ENCODE measurements around the gene GREM1. TPM values are rescaled to one million over a fixed set of nuclear protein-coding genes. Genes with fewer than 3 reads are reported as not detected.
A peak's percentile ranks its signal among the peaks of the same experiment; 100 is the strongest.

GREM1 gene
- total RNA-seq, 2 donors from 2014 or later, result 0.62 to 2.7 TPM

DNA sequence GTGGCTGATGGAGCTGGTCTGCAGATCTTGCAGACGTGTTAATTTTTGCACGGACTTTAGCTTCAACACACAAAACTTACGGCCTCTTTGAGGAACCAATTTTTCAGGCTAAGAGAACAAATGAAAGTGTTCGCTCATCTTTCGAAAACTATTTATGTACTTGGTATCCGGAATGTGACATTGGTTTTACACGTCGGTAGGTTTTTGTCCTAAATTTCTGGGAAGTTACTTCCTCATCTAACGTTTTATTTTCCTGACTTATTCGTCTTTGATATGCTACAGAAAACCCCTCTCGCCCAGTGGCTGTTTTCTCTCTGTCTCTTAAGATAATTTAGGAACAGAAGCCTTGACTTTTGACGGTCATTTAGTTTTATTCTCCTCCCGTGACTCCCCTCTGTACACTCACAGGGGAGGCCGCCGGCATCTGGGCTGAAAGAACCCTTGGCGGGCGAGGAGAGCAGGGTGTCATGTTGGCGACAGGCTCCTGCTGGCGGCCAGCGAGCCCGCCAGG lies 834 bp upstream of the GREM1 start:
- H3K9me3 Mint-ChIP-seq, result no peaks in the 10 kb centered on the region
- H3K4me1 Mint-ChIP-seq, result peaks cover 35% of the 10 kb centered on the region
- no peaks in the 10 kb centered on the region for H3K36me3 Mint-ChIP-seq (ENCODE audit: low read depth)
- no peaks in the 10 kb centered on the region for H3K36me3 ChIP-seq (ENCODE audit: control insufficient read depth, insufficient read depth, low read length)
- H3K27ac ChIP-seq (ENCODE audit: low read depth, low read length), result peak overlapping the region; percentile 27
- WGBS, 2 experiments (ENCODE audit: insufficient coverage in 1 of 2, insufficient read length in 1 of 2), result 30 to 51% methylated on average over 11 to 21 of the region's 21 CpGs
- DNase-seq, result no peak
- H3K9me3 ChIP-seq (ENCODE audit: control insufficient read depth, low read length), result no peaks in the 10 kb centered on the region
- H3K4me3 ChIP-seq (ENCODE audit: low read length), result peak overlapping the region; percentile 57
- H3K4me3 Mint-ChIP-seq, result peak overlapping the region; percentile 58
- H3K27ac Mint-ChIP-seq, result no peak overlapping the region
- H3K27me3 ChIP-seq (ENCODE audit: control insufficient read depth, insufficient read depth, low read length, poor library complexity, severe bottlenecking), result peaks cover 73% of the 10 kb centered on the region
- H3K9ac ChIP-seq (ENCODE audit: extremely low read depth, low read length, poor library complexity, severe bottlenecking), result no peak overlapping the region
- no peaks in the 10 kb centered on the region for H3K4me1 ChIP-seq (ENCODE audit: control insufficient read depth, insufficient read depth, low read length)
- H3K27me3 Mint-ChIP-seq (ENCODE audit: insufficient read depth), result peaks cover 83% of the 10 kb centered on the region
- TF ChIP-seq CTCF (conservative IDR thresholded peaks at IDR 0.05), result no peak

GRCh38 chr15:32718227-32718820 lies 520 bp downstream of the GREM1 start:
- H3K36me3 ChIP-seq (ENCODE audit: control insufficient read depth, insufficient read depth, low read length), result no peaks in the 10 kb centered on the region
- H3K9me3 Mint-ChIP-seq, result no peaks in the 10 kb centered on the region
- peaks cover 47% of the 10 kb centered on the region for H3K4me1 Mint-ChIP-seq
- 1 to 3% methylated on average over 13 to 60 of the region's 60 CpGs for WGBS, 2 experiments (ENCODE audit: insufficient coverage in 1 of 2, insufficient read length in 1 of 2)
- H3K4me1 ChIP-seq (ENCODE audit: control insufficient read depth, insufficient read depth, low read length), result peaks cover 3% of the 10 kb centered on the region
- no peak overlapping the region for H3K9ac ChIP-seq (ENCODE audit: extremely low read depth, low read length, poor library complexity, severe bottlenecking)
- no peak overlapping the region for H3K27ac Mint-ChIP-seq
- H3K27ac ChIP-seq (ENCODE audit: low read depth, low read length), result no peak overlapping the region
- H3K27me3 ChIP-seq (ENCODE audit: control insufficient read depth, insufficient read depth, low read length, poor library complexity, severe bottlenecking), result peaks cover 82% of the 10 kb centered on the region
- peak; percentile 78 for DNase-seq
- H3K27me3 Mint-ChIP-seq (ENCODE audit: insufficient read depth), result peaks cover 88% of the 10 kb centered on the region
- TF ChIP-seq CTCF (conservative IDR thresholded peaks at IDR 0.05), result no peak
- no peaks in the 10 kb centered on the region for H3K9me3 ChIP-seq (ENCODE audit: control insufficient read depth, low read length)
- H3K36me3 Mint-ChIP-seq (ENCODE audit: low read depth), result no peaks in the 10 kb centered on the region
- H3K4me3 ChIP-seq (ENCODE audit: low read length), result peak overlapping the region; percentile 71
- H3K4me3 Mint-ChIP-seq, result peak overlapping the region; percentile 58

DNA sequence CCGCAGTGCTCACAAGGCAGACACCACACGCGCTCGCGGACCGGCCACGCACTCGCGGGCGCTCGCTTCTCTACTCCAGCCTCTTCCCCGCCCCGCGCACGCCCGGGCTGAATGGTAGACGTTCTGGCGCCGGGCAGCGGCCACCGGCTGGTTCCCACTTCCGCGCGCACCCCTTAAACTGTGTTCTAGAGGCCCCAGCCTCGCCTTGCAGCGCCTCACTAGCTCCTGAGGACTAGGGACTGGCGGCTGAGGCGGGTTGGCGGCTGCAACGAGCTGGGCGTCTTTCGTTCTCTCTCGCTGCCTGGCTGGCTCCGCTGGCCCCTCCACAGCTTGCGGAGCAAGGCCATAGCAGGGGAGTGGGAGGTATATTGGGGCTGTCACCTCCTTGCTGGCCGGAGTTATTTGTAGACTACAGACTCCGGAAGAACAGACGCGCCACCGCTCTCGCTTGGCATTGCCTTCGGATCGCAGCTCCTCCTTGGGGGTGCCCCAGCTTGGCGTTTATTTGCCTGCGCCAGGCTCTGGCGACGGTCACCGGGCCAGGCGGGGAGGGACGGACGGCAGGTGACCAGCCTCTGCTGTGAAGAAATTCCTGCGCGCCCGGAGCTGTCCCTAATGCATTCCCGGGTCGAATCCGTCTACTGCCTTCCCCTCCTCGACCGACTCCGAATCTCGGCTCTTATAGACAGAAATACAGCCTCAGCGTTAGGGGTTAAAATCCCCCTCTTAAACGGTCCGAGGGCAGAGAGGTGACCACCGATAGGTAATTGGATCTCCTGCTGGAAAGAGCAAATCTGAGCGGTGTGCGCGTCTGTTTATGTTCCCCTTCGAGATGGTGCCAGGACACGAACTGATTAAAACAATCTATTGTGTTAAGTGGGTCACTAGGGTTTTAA lies 1.3 kb downstream of the GREM1 start:
- no peaks in the 10 kb centered on the region for H3K36me3 Mint-ChIP-seq (ENCODE audit: low read depth)
- peaks cover 47% of the 10 kb centered on the region for H3K4me1 Mint-ChIP-seq
- no peak for TF ChIP-seq CTCF (conservative IDR thresholded peaks at IDR 0.05)
- H3K4me3 Mint-ChIP-seq, result peak overlapping the region; percentile 58
- Histone ChIP-seq H3K4me3 (ENCODE audit: low read length) (peak overlapping the region; percentile 71), H3K27me3 (ENCODE audit: control insufficient read depth, insufficient read depth, low read length, poor library complexity, severe bottlenecking) (peaks cover 74% of the 10 kb centered on the region), H3K36me3 (ENCODE audit: control insufficient read depth, insufficient read depth, low read length) (no peaks in the 10 kb centered on the region), H3K9ac (ENCODE audit: extremely low read depth, low read length, poor library complexity, severe bottlenecking) (no peak overlapping the region), H3K27ac (ENCODE audit: low read depth, low read length) (no peak overlapping the region), H3K4me1 (ENCODE audit: control insufficient read depth, insufficient read depth, low read length) (peaks cover 3% of the 10 kb centered on the region), H3K9me3 (ENCODE audit: control insufficient read depth, low read length) (no peaks in the 10 kb centered on the region)
- WGBS, 2 experiments (ENCODE audit: insufficient coverage in 1 of 2, insufficient read length in 1 of 2), result 3% methylated on average over 52 to 70 of the region's 70 CpGs
- H3K27ac Mint-ChIP-seq, result no peak overlapping the region
- peaks cover 80% of the 10 kb centered on the region for H3K27me3 Mint-ChIP-seq (ENCODE audit: insufficient read depth)
- DNase-seq, result peak; percentile 77
- no peaks in the 10 kb centered on the region for H3K9me3 Mint-ChIP-seq
